SU-DHL-6 (cell line): ENCODE measurements around the gene MGMT.

Experiments used
- EZH2phosphoT487 ChIP-seq: fragments of 200-600 bp; sonication (generic), shearing (Covaris generic); conservative IDR thresholded peaks from 2 replicates; pipeline ENCODE4 v1.6.1; 2018; ENCODE audit warnings: mild to moderate bottlenecking, antibody characterized with exemption, low read length, moderate library complexity, mixed read lengths
- TF ChIP-seq, protein P1 (sequence below): fragments of 200-600 bp; sonication (generic); IDR thresholded peaks from one replicate; pipeline ENCODE4 v1.5.1; 2017; ENCODE audit warnings: antibody characterized with exemption, mild to moderate bottlenecking, low read length, moderate library complexity; ENCODE audit not compliant: insufficient read depth, poor library complexity, severe bottlenecking

DNA sequence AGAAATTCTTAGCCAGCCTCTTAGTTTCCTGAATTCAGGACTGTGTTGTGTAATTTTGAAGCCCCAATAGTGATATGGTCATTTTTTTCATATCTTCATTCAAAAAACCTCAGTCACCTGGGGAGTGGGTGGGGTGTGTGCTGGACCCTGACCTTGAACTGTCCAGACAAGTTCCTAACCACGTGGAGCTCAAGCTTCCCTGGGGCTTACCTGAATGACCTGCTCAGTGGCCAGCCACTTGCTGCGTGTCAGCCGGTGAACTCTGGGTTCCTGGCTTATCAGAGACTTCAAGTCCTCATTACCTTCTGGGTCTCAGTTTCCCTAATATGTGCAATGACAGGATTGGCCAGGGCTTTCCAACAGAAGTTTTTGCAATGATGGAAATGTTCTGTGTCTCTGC is 27.1 kb downstream of the MGMT start:
- TF ChIP-seq, protein P1, sequence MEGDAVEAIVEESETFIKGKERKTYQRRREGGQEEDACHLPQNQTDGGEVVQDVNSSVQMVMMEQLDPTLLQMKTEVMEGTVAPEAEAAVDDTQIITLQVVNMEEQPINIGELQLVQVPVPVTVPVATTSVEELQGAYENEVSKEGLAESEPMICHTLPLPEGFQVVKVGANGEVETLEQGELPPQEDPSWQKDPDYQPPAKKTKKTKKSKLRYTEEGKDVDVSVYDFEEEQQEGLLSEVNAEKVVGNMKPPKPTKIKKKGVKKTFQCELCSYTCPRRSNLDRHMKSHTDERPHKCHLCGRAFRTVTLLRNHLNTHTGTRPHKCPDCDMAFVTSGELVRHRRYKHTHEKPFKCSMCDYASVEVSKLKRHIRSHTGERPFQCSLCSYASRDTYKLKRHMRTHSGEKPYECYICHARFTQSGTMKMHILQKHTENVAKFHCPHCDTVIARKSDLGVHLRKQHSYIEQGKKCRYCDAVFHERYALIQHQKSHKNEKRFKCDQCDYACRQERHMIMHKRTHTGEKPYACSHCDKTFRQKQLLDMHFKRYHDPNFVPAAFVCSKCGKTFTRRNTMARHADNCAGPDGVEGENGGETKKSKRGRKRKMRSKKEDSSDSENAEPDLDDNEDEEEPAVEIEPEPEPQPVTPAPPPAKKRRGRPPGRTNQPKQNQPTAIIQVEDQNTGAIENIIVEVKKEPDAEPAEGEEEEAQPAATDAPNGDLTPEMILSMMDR = no peak
- no peak for TF ChIP-seq EZH2phosphoT487
